HL-60 (cell line): ENCODE data around the gene WDR45B.

Experiments
- DNase-seq, 2 experiments: peaks; one replicate each; pipeline ENCODE4 v3.0.0-alpha.2; 2010 to 2020; ENCODE audit warnings: low read depth in 1 of 2, low spot score in 1 of 2
- H3K27ac ChIP-seq: fragments of 250-450 bp; sonication (Bioruptor Pico); replicated peaks from 2 replicates; pipeline ENCODE4 v1.5.1; 2020; ENCODE audit warnings: mild to moderate bottlenecking, moderate library complexity
- H3K27me3 ChIP-seq: fragments of 250-450 bp; sonication (Bioruptor Pico); 2 replicates; pipeline ENCODE4 v1.5.1; 2021; ENCODE audit warnings: mild to moderate bottlenecking, moderate library complexity; ENCODE audit not compliant: insufficient read depth, poor library complexity, severe bottlenecking
- H3K4me3 ChIP-seq: replicated peaks from 2 replicates; pipeline ENCODE4 v1.5.1; 2011; ENCODE audit warnings: mild to moderate bottlenecking, control low read depth, low read length; ENCODE audit not compliant: insufficient read depth
- CTCF ChIP-seq: IDR thresholded peaks from one replicate; pipeline ENCODE4 v1.5.1; 2011; ENCODE audit warnings: low read length, control low read depth, inconsistent platforms; ENCODE audit not compliant: insufficient read depth
- GABPA ChIP-seq: IDR thresholded peaks from 2 replicates; pipeline ENCODE4 v1.6.1; 2012; ENCODE audit warnings: low read depth
- POLR2AphosphoS5 ChIP-seq: IDR thresholded peaks from 2 replicates; pipeline ENCODE4 v1.6.1; 2012; ENCODE audit warnings: low read depth
- REST ChIP-seq: IDR thresholded peaks from 2 replicates; pipeline ENCODE4 v1.6.1; 2012; ENCODE audit warnings: low read depth; ENCODE audit not compliant: insufficient replicate concordance
- SPI1 ChIP-seq: IDR thresholded peaks from 2 replicates; pipeline ENCODE4 v1.6.1; 2012; ENCODE audit warnings: low read depth, mild to moderate bottlenecking, borderline replicate concordance

The WDR45B gene

GRCh38 chr17:82694647-82695046, 46.4 kb upstream of the WDR45B start:
- no peak for TF ChIP-seq CTCF
- TF ChIP-seq SPI1: no peak
- Histone ChIP-seq H3K27ac (no peak overlapping the region), H3K4me3 (no peak overlapping the region), H3K27me3 (peaks cover 8% of the 10 kb centered on the region)
- DNase-seq: no peak

- TF ChIP-seq REST (no peak), CTCF (no peak), POLR2AphosphoS5 (no peak), SPI1 (no peak), GABPA (no peak)
- Histone ChIP-seq H3K27me3 (peaks cover 8% of the 10 kb centered on the region), H3K4me3 (no peak overlapping the region), H3K27ac (no peak overlapping the region)
- DNase-seq: no peak
These were observed 45.1 kb upstream of the WDR45B start for GRCh38 chr17:82693168-82693867.

GRCh38 chr17:82692268-82692667, 44.0 kb upstream of the WDR45B start:
- Histone ChIP-seq H3K27me3 (peaks cover 3% of the 10 kb centered on the region), H3K4me3 (no peak overlapping the region), H3K27ac (no peak overlapping the region)
- no peak for TF ChIP-seq POLR2AphosphoS5
- DNase-seq: no peak

GRCh38 chr17:82691714-82692113, 43.5 kb upstream of the WDR45B start:
- no peak for DNase-seq
- no peak for TF ChIP-seq CTCF
- Histone ChIP-seq H3K27ac (no peak overlapping the region), H3K4me3 (no peak overlapping the region), H3K27me3 (no peaks in the 10 kb centered on the region)

GRCh38 chr17:82690786-82691489, 42.7 kb upstream of the WDR45B start:
- DNase-seq: no peak
- Histone ChIP-seq H3K27ac (no peak overlapping the region), H3K27me3 (no peaks in the 10 kb centered on the region), H3K4me3 (no peak overlapping the region)
- TF ChIP-seq REST (no peak), SPI1 (no peak), CTCF (no peak), GABPA (no peak), POLR2AphosphoS5 (no peak)
